ENCODE measurements around the gene F2. TPM values are rescaled to one million over a fixed set of nuclear protein-coding genes. Genes with fewer than 3 reads are reported as not detected.

The F2 gene
- total RNA-seq, result not detected in 2 replicates

DNA sequence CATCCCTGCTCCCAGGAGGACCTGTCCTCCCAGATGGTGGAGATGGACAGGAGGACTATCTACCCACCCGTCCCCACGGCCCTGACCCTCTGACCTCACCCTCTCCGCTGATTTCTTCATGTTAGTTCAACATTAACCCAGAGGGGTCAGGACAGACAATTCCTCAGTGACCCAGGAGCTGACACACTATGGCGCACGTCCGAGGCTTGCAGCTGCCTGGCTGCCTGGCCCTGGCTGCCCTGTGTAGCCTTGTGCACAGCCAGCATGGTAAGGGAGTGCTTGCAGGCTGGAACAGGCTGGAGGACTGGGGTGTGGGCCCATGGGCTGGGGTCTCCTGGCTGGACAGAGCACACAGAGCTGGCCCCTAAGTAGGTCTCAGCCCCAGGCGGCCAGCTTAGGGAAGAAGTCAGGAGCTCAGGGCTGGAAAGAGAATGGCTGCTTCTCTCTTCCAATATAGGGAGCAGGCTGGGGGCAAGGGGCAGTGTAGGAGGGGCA is at the start of gene F2:
F2 (plus strand) TSS at position 166 of the 495 bp plus-strand sequence; CDS start at position 189, 23 bp downstream.

GRCh38 chr11:46700241-46701077 is 18.6 kb upstream of the F2 start, which contains the start of the genes ARHGAP1 and ZNF408:
TSS of gene ARHGAP1 (minus strand) at chr11:46700619. CDS start at chr11:46696107, 4,512 bp downstream.
TSS of gene ZNF408 (plus strand) at chr11:46701031. CDS start at chr11:46701048, 17 bp downstream.

Small RNA genes within 50 kb of the gene (small RNA-seq; reads per million reads assigned to genes)
- gene MIR5582 (3.0 reads per million, percentile 87 among the genes with 10 or more reads in this experiment), gene RF00573 (not detected), gene SNORD67 (511 reads per million, percentile 99 among the genes with 10 or more reads in this experiment)

Other genes starting within 250 kb of the F2 start
- gene AMBRA1, start 125.2 kb upstream of the F2 start, total RNA-seq, result 27.5 and 31.7 TPM in 2 replicates
- gene HARBI1, start 102.0 kb upstream of the F2 start, total RNA-seq, result 4.2 and 5.3 TPM in 2 replicates
- 47.1 and 50.6 TPM in 2 replicates for gene ATG13, start 101.7 kb upstream of the F2 start, total RNA-seq
- 36.3 and 40.6 TPM in 2 replicates for gene ARHGAP1, start 18.6 kb upstream of the F2 start, total RNA-seq
- 11.9 and 17.0 TPM in 2 replicates for gene ZNF408, start 18.2 kb upstream of the F2 start, total RNA-seq
- 61.4 and 72.6 TPM in 2 replicates for gene CKAP5, start 127.1 kb downstream of the F2 start, total RNA-seq
- 1.4 and 2.0 TPM in 2 replicates for gene LRP4, start 199.3 kb downstream of the F2 start, total RNA-seq
- 23.4 and 27.4 TPM in 2 replicates for gene CSTPP1, start 217.5 kb downstream of the F2 start, total RNA-seq